ENCODE measurements around the gene RARB.
A peak's percentile ranks its signal among the peaks of the same experiment; 100 is the strongest.

RARB gene

DNA sequence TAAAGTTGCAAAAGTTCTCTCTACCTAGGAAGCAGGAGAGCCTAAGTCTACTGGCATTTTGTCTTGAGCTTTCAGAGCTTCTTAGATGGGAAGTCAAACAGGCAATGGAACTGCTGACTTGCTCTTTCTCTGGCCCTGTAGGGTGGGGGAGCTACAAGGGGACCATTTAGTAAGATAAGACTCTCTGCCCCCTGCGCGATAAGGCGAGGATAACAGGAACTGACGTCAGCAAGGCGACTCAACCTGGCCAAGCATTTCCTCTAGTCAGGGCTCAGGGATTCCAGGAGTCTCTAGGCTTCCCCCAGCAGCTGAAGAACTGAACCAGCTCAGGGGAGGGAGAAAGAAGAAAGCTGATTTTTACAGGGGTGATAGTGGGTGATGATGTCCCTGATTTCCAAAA, 5.8 kb downstream of the RARB start (continued):
- TF ChIP-seq, protein P1, sequence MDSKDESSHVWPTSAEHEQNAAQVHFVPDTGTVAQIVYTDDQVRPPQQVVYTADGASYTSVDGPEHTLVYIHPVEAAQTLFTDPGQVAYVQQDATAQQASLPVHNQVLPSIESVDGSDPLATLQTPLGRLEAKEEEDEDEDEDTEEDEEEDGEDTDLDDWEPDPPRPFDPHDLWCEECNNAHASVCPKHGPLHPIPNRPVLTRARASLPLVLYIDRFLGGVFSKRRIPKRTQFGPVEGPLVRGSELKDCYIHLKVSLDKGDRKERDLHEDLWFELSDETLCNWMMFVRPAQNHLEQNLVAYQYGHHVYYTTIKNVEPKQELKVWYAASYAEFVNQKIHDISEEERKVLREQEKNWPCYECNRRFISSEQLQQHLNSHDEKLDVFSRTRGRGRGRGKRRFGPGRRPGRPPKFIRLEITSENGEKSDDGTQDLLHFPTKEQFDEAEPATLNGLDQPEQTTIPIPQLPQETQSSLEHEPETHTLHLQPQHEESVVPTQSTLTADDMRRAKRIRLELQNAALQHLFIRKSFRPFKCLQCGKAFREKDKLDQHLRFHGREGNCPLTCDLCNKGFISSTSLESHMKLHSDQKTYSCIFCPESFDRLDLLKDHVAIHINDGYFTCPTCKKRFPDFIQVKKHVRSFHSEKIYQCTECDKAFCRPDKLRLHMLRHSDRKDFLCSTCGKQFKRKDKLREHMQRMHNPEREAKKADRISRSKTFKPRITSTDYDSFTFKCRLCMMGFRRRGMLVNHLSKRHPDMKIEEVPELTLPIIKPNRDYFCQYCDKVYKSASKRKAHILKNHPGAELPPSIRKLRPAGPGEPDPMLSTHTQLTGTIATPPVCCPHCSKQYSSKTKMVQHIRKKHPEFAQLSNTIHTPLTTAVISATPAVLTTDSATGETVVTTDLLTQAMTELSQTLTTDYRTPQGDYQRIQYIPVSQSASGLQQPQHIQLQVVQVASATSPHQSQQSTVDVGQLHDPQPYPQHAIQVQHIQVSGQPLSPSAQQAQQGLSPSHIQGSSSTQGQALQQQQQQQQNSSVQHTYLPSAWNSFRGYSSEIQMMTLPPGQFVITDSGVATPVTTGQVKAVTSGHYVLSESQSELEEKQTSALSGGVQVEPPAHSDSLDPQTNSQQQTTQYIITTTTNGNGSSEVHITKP (tag by site-specific recombination; IDR thresholded peaks at IDR 0.05) = 0 out of 2 replicates have a peak, but pooled peaks have one; percentile 24
- TF ChIP-seq ZBTB48 (tag by site-specific recombination; IDR thresholded peaks at IDR 0.05) = no peak

DNA sequence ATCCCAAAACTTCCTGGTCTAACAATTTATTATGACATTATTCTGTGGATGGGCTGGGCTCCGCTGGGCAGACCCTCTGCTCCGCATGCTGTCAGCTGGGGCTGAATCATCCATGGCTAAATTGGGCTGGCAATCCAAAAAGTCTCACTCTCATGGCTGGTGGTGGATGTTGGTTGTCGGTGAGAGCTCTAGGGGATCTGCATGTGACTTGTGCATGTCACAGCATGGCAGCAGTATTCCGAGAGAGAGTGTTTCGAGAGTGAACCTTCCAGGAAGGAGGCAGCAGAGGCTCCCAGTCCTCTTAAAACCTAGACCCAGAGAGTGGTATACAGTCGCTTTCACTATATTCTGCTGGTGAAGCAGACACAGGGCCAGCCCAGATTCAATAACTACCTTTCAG, 9.9 kb downstream of the RARB start:
- Histone ChIP-seq H3K4me1 (ENCODE audit: control insufficient read depth, insufficient read depth, low read length) (peaks cover 3% of the 10 kb centered on the region; the same call in 1 of the 2 replicates), H3K27ac (ENCODE audit: extremely low read depth, low read depth, low read length) (no peak overlapping the region), H3K4me3 (ENCODE audit: low read depth, low read length) (no peak overlapping the region), H3K9me3 (ENCODE audit: control insufficient read depth, insufficient read depth, low read depth, low read length) (no peaks in the 10 kb centered on the region), H3K36me3 (ENCODE audit: control insufficient read depth in 2 of 2, insufficient read depth in 1 of 2, low read length in 2 of 2) (no peaks in the 10 kb centered on the region)
- ChIA-PET POLR2A (no interaction called here), CTCF (no interaction called here)
- TF ChIP-seq ZNF658 (tag by site-specific recombination; IDR thresholded peaks at IDR 0.05) (no peak), ZIC2 (tag by site-specific recombination; IDR thresholded peaks at IDR 0.05) (peak; percentile 16; the same call in 1 of the 2 replicates)

DNA sequence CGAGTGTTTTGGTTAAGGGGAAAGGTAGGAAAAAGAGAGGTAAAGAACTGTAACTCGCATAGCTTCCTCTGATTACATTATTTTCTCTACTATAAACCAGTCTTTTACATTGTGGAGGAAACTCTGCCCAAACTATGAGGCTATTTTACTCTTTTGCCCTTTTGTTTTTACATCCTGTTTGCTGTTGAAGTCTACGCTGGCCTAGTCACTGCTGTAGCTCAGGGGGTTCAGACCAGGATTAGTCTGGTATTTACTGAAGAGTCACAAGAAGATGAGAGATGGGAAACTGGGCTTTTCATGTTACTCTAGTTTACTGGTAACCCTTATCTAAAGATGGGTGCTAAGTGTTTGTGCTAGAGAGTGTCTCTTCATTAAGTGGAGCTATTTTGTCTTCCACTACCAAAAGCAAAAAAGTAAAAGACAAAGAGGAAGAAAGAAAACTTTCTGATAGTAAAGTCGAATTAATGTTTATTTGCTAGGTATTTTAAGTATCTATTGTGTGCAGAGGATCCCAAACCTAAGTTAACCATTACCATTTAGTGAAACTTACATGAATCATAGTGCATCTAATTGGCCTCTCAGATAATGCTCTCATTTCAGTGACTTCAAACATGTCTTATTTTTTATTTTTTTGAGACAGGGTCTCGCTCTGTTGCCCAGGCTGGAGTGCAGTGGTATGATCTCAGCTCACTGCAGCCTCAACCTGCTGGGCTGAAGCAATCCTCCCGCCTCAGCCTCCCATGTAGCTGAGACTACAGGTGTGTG, 10.9 kb downstream of the RARB start:
- H3K4me1 ChIP-seq (ENCODE audit: control insufficient read depth, insufficient read depth, low read length) = no peaks in the 10 kb centered on the region; the same call in 1 of the 2 replicates
- ChIA-PET CTCF (interaction anchor here (0.7 kb wide), 1 partner anchor 840 kb away, joined by 4 read pairs; no protein-coding TSS in a partner anchor), POLR2A (no interaction called here)
- no peaks in the 10 kb centered on the region for H3K9me3 ChIP-seq (ENCODE audit: control insufficient read depth, insufficient read depth, low read depth, low read length)
- TF ChIP-seq ZNF121 (tag by site-specific recombination; IDR thresholded peaks at IDR 0.05) = peak; percentile 27; the same call in 1 of the 2 replicates
- TF ChIP-seq, protein P2, sequence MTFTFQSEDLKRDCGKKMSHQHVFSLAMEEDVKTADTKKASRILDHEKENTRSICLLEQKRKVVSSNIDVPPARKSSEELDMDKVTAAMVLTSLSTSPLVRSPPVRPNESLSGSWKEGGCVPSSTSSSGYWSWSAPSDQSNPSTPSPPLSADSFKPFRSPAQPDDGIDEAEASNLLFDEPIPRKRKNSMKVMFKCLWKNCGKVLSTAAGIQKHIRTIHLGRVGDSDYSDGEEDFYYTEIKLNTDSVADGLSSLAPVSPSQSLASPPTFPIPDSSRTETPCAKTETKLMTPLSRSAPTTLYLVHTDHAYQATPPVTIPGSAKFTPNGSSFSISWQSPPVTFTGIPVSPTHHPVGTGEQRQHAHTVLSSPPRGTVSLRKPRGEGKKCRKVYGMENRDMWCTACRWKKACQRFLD (tag by site-specific recombination; IDR thresholded peaks at IDR 0.05) = no peak
- H3K4me3 ChIP-seq (ENCODE audit: low read depth, low read length) = no peak overlapping the region
- H3K36me3 ChIP-seq (ENCODE audit: control insufficient read depth in 2 of 2, insufficient read depth in 1 of 2, low read length in 2 of 2) = no peaks in the 10 kb centered on the region
- H3K27ac ChIP-seq (ENCODE audit: extremely low read depth, low read depth, low read length) = no peak overlapping the region

DNA sequence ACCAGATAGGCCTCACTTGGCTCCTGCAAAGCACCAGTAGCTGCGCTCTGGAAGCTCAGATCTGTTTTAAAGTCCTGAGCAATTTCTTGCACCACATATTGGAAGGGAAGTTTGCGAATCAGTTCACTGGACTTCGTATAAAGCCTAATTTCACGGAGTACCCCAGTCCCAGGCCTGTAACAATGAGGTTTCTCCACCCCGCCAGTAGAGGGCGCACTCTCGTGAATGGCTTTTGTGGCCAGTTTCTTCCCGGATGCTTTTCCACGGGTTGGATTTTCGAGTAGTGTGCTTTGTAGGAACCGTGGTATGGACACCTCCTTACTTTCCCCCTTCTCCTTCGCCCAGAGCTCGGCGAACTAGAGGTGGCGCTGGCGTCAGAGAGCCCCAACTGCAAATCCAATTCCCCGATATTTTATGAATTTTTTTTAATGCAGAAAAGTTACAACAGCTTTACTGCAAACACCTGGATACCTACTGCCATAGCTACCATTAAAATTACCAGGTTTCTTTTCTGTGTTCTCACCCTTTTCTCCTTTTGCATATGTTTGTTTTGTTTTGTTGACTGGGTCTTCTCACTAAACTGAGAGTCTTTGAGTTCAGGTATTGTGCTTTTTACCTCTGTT, 13.3 kb downstream of the RARB start:
- ChIA-PET CTCF (interaction anchor here (0.6 to 2.9 kb wide), 9 partner anchors 9 to 1258 kb away, joined by 3 to 12 read pairs (median 4); partner anchors contain the start of gene RARB), POLR2A (no interaction called here)
- no peak overlapping the region for H3K4me3 ChIP-seq (ENCODE audit: low read depth, low read length)
- H3K9me3 ChIP-seq (ENCODE audit: control insufficient read depth, insufficient read depth, low read depth, low read length) = no peaks in the 10 kb centered on the region
- H3K4me1 ChIP-seq (ENCODE audit: control insufficient read depth, insufficient read depth, low read length) = no peaks in the 10 kb centered on the region; the same call in 1 of the 2 replicates
- H3K27ac ChIP-seq (ENCODE audit: extremely low read depth, low read depth, low read length) = no peak overlapping the region
- TF ChIP-seq, protein P3, sequence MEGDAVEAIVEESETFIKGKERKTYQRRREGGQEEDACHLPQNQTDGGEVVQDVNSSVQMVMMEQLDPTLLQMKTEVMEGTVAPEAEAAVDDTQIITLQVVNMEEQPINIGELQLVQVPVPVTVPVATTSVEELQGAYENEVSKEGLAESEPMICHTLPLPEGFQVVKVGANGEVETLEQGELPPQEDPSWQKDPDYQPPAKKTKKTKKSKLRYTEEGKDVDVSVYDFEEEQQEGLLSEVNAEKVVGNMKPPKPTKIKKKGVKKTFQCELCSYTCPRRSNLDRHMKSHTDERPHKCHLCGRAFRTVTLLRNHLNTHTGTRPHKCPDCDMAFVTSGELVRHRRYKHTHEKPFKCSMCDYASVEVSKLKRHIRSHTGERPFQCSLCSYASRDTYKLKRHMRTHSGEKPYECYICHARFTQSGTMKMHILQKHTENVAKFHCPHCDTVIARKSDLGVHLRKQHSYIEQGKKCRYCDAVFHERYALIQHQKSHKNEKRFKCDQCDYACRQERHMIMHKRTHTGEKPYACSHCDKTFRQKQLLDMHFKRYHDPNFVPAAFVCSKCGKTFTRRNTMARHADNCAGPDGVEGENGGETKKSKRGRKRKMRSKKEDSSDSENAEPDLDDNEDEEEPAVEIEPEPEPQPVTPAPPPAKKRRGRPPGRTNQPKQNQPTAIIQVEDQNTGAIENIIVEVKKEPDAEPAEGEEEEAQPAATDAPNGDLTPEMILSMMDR (tag by site-specific recombination; IDR thresholded peaks at IDR 0.05) = peak; percentile 46
- no peak for TF ChIP-seq ZFP41 (tag by site-specific recombination; IDR thresholded peaks at IDR 0.05; ENCODE audit: borderline replicate concordance)
- TF ChIP-seq, protein P4, sequence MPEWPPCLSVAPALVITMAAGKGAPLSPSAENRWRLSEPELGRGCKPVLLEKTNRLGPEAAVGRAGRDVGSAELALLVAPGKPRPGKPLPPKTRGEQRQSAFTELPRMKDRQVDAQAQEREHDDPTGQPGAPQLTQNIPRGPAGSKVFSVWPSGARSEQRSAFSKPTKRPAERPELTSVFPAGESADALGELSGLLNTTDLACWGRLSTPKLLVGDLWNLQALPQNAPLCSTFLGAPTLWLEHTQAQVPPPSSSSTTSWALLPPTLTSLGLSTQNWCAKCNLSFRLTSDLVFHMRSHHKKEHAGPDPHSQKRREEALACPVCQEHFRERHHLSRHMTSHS (tag by site-specific recombination; IDR thresholded peaks at IDR 0.05) = no peak
- H3K36me3 ChIP-seq (ENCODE audit: control insufficient read depth in 2 of 2, insufficient read depth in 1 of 2, low read length in 2 of 2) = no peaks in the 10 kb centered on the region
